ENCODE measurements around the gene NUMBL.

GRCh38 chr19:40659566-40659965 lies 30.9 kb downstream of the NUMBL start:
- TF ChIP-seq SPI1 (IDR thresholded peaks at IDR 0.05; ENCODE audit: low read depth, low read length), result no peak
- no peak for TF ChIP-seq POLR2A (IDR thresholded peaks at IDR 0.05; ENCODE audit: low read depth, low read length)
- TF ChIP-seq POLR2AphosphoS5 (IDR thresholded peaks at IDR 0.05; ENCODE audit: low read depth, low read length), result no peak

Measured in GM12891 (cell line).